ENCODE results near the gene UNK. TPM values are rescaled to one million over a fixed set of nuclear protein-coding genes. Genes with fewer than 3 reads are reported as not detected.
"Not testable (repeated sequence)": the region's sequence is repeated elsewhere in the genome, so short reads cannot be mapped to it uniquely, and the experiment has no call there.

The UNK gene
- total RNA-seq, 2 donors from 2014 or later: 31.0 to 51.7 TPM

DNA sequence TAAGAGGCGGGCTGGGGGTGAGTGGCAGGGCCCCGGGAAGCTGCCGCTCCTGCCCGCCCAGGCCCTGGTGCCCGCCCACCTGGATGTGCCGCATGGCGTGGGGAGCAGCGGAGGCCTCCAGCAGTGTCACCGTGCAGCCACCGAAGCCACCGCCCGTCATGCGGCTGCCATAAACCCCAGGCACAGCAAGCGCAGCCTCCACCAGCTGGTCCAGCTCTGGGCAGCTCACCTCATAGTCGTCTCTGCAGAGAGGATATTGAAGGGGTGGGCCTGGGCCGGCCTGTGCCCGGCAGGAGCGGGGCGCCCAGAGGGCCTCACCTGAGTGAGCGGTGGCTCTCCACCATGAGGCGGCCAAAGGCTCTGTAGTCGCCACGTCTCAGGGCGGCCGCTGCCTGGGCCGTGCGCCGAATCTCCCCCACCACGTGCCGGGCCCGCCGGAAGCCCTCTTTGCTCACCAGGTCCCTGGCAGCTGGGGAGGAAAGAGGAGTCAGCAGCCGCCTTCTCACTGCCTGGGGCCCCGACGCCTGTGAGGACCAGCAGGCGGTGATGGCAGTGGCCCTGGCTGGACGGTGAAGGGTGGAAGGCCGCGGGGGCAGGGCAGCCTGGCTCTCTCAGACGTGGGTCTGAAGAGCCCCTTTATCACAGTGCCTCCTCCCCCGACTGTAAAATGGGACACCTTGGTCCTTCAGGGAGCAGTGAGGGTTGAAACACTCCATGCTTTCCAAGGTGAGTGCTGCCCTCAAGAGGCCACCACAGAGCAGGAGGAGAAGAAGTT is 26.3 kb upstream of the UNK start:
- no peaks in the 10 kb centered on the region for H3K9me3 ChIP-seq
- no peaks in the 10 kb centered on the region for H3K27me3 ChIP-seq (replicated peaks; ENCODE audit: insufficient read depth)
- ATAC-seq (ENCODE audit: insufficient number of reproducible peaks, low FRiP score, low read depth) (no peak), DNase-seq (ENCODE audit: low spot score) (no peak)
- H3K4me1 ChIP-seq (ENCODE audit: control insufficient read depth in 1 of 2, low read depth in 2 of 2): peaks cover 3 to 18% of the 10 kb centered on the region in 2 donors
- TF ChIP-seq, protein P1, sequence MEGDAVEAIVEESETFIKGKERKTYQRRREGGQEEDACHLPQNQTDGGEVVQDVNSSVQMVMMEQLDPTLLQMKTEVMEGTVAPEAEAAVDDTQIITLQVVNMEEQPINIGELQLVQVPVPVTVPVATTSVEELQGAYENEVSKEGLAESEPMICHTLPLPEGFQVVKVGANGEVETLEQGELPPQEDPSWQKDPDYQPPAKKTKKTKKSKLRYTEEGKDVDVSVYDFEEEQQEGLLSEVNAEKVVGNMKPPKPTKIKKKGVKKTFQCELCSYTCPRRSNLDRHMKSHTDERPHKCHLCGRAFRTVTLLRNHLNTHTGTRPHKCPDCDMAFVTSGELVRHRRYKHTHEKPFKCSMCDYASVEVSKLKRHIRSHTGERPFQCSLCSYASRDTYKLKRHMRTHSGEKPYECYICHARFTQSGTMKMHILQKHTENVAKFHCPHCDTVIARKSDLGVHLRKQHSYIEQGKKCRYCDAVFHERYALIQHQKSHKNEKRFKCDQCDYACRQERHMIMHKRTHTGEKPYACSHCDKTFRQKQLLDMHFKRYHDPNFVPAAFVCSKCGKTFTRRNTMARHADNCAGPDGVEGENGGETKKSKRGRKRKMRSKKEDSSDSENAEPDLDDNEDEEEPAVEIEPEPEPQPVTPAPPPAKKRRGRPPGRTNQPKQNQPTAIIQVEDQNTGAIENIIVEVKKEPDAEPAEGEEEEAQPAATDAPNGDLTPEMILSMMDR (IDR thresholded peaks at IDR 0.05): no peak
- peaks cover 4% of the 10 kb centered on the region for H3K36me3 ChIP-seq
- no peak overlapping the region for H3K4me3 ChIP-seq
- no peak overlapping the region for H3K27ac ChIP-seq

DNA sequence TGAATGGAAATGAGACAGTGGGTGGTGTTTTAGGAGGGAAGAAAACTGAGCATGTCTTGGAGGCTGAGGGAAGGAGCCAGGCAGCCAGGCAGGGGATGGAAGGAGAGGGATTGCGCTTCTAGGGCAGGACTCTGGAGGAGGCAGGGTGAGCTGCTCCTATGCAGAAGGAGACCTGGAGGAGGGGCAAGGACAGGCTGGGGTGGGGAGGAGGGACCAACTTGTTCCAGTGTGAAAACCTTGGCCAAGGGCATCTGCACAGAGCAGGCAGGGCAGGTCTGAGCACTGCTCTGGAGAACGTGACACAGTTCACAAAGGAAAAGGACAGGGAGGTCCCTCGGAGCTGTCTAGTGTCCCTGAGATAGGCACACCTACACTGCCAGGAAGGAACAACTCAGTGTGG is 25.1 kb upstream of the UNK start:
- peaks cover 9 to 18% of the 10 kb centered on the region in 2 donors for H3K4me1 ChIP-seq (ENCODE audit: control insufficient read depth in 1 of 2, low read depth in 2 of 2)
- no peak for ATAC-seq (ENCODE audit: insufficient number of reproducible peaks, low FRiP score, low read depth)
- H3K36me3 ChIP-seq: peaks cover 4% of the 10 kb centered on the region
- TF ChIP-seq, protein P1 (IDR thresholded peaks at IDR 0.05): no peak
- H3K4me3 ChIP-seq: no peak overlapping the region
- no peak overlapping the region for H3K27ac ChIP-seq
- DNase-seq (ENCODE audit: low spot score): no peak
- H3K27me3 ChIP-seq (replicated peaks; ENCODE audit: insufficient read depth): no peaks in the 10 kb centered on the region
- no peaks in the 10 kb centered on the region for H3K9me3 ChIP-seq

DNA sequence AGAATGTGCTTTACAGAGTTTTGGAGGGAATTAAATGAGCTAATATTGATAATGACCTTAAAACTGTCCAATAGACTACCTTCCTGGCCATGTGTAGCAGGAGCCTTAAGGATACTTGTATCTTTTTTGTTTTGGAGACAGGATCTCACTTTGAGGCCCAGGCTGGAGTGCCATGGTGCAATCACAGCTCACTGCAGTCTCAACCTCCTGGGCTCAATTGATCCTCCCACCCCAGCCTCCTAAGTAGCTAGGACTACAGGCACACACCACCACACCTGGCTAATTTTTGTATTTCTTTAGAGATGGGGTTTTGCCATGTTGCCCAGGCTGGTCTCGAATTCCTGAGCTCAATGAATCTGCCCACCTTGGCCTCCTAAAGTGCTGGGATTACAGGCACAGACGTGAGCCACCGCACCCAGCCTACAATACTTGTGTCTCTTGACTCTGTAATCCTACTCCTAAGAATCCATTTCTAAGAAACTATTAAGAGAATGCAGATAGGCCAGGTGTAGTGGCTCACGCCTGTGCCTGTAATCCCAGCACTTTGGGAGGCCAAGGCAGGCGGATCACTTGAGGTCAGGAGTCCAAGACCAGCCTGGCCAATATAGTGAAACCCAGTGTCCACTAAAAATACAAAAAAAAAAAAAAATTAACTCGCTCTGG is 24.5 kb upstream of the UNK start:
- not testable (repeated sequence) for H3K36me3 ChIP-seq; H3K4me3 ChIP-seq; H3K9me3 ChIP-seq; DNase-seq (ENCODE audit: low spot score); H3K27me3 ChIP-seq (replicated peaks; ENCODE audit: insufficient read depth); H3K27ac ChIP-seq; ATAC-seq (ENCODE audit: insufficient number of reproducible peaks, low FRiP score, low read depth)
- peaks cover 9 to 20% of the 10 kb centered on the region in 2 donors for H3K4me1 ChIP-seq (ENCODE audit: control insufficient read depth in 1 of 2, low read depth in 2 of 2)

DNA sequence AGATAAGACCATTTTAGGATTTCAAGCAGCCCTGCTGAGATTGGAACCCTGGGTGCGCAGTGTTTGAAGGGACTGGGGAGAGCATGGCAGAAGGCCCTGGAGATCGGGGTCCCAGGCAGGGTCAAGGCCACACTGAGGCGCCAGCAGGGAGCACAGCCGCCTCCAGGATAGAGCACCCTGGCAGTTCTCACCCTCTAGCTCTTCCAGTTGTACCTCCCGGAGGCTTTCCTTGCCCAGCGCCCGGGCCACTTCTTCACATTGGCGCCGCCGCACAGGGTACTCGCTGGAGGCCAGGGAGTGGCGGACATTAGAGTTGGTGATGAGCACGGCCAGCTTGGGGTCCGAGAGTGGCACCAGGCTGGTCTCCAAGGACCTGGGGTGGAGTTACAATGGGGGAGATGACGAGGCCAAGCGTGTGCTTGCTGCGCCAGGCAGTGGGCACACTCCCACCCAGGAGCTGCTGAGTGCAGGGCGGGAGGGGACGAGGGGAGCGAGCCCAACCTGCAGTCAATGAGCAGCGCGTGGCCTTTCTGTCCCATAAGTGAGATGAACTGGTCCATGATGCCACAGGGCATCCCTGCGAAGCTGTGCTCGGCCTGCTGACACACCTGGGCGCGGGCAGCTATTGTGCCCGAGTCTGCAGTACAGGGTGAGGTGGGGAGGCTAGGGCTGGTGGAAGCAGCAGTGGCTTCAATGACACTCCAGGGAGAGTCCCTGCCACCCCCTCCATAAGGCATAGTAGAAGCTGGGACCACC is 21.9 kb upstream of the UNK start:
- H3K4me3 ChIP-seq: no peak overlapping the region
- no peak overlapping the region for H3K27ac ChIP-seq
- TF ChIP-seq, protein P1 (IDR thresholded peaks at IDR 0.05): no peak
- H3K9me3 ChIP-seq: no peaks in the 10 kb centered on the region
- H3K36me3 ChIP-seq: peaks cover 2% of the 10 kb centered on the region
- H3K27me3 ChIP-seq (replicated peaks; ENCODE audit: insufficient read depth): no peaks in the 10 kb centered on the region
- H3K4me1 ChIP-seq (ENCODE audit: control insufficient read depth in 1 of 2, low read depth in 2 of 2): peaks cover 9 to 24% of the 10 kb centered on the region in 2 donors
- no peak for DNase-seq (ENCODE audit: low spot score)
- no peak for ATAC-seq (ENCODE audit: insufficient number of reproducible peaks, low FRiP score, low read depth)

DNA sequence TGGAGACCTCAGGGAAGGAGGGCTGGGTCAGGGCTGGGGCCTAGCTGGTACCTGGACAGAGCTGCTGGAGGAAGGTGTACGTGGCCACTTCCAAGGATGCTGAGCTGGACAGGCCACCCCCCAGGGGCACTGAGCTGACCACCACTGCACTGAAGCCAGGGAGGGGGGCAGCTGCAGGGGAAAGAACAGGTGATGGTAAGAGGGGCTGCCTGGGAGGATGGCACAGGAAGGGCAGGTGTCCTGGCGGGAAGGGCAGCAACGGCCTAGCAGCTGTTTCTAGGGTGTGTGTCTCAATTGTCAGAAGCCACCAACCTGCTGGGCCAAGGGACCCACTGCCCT is 21.4 kb upstream of the UNK start:
- DNase-seq (ENCODE audit: low spot score): no peak
- no peak for ATAC-seq (ENCODE audit: insufficient number of reproducible peaks, low FRiP score, low read depth)
- no peaks in the 10 kb centered on the region for H3K27me3 ChIP-seq (replicated peaks; ENCODE audit: insufficient read depth)

More for the DNA sequence above, 21.4 kb upstream of the UNK start:
- H3K27ac ChIP-seq: no peak overlapping the region
- no peak overlapping the region for H3K4me3 ChIP-seq
- peaks cover 9 to 24% of the 10 kb centered on the region in 2 donors for H3K4me1 ChIP-seq (ENCODE audit: control insufficient read depth in 1 of 2, low read depth in 2 of 2)
- no peaks in the 10 kb centered on the region for H3K9me3 ChIP-seq
- TF ChIP-seq, protein P1 (IDR thresholded peaks at IDR 0.05): no peak
- H3K36me3 ChIP-seq: no peaks in the 10 kb centered on the region
